Activated CD8-positive, alpha-beta T cell treated with anti-CD3 and anti-CD28 coated beads for 36 hours (primary cell): Measurements from ENCODE around the gene EPHB1. TPM values are rescaled to one million over a fixed set of nuclear protein-coding genes. Genes with fewer than 3 reads are reported as not detected.

Experiments
- ATAC-seq: fragments of 200-7000 bp; cut with Tn5 transposase; one replicate; pipeline ENCODE4 v1.10.0; 2021; ENCODE audit warnings: mild to moderate bottlenecking, moderate library complexity
- CTCF ChIA-PET: fragments of 350-600 bp; sonication (Branson Sonifier 250); formaldehyde crosslinking; loops from one replicate; lab custom pipeline; 2021; ENCODE audit warnings: antibody characterized with exemption; lab: Charles Lee
- POLR2A ChIA-PET: fragments of 350-600 bp; sonication (Branson Sonifier 250); formaldehyde crosslinking; loops from one replicate; lab custom pipeline; 2021; ENCODE audit warnings: antibody characterized with exemption; lab: Charles Lee
- DNase-seq: peaks from one replicate; pipeline ENCODE4 v3.0.0-alpha.2; 2020
- H3K27ac Mint-ChIP-seq: one replicate; pipeline ENCODE4 v1.8.0; 2021; ENCODE audit warnings: mild to moderate bottlenecking, mixed read lengths
- H3K27me3 Mint-ChIP-seq: one replicate; pipeline ENCODE4 v1.8.0; 2021; ENCODE audit warnings: mixed read lengths
- H3K36me3 Mint-ChIP-seq: one replicate; pipeline ENCODE4 v1.8.0; 2021; ENCODE audit warnings: low read depth, mixed read lengths
- H3K4me1 Mint-ChIP-seq: one replicate; pipeline ENCODE4 v1.8.0; 2021; ENCODE audit warnings: low read depth, mixed read lengths
- H3K4me3 Mint-ChIP-seq: one replicate; pipeline ENCODE4 v1.8.0; 2021; ENCODE audit warnings: mild to moderate bottlenecking, moderate library complexity, mixed read lengths
- H3K9me3 Mint-ChIP-seq: one replicate; pipeline ENCODE4 v1.8.0; 2021; ENCODE audit warnings: mixed read lengths
- CTCF ChIP-seq: fragments of 200-600 bp; IDR thresholded peaks from one replicate; pipeline ENCODE4 v1.8.0; 2022; ENCODE audit warnings: antibody characterized with exemption, mild to moderate bottlenecking
- intact Hi-C: fragments of 100-400 bp; cut with micrococcal nuclease; formaldehyde crosslinking; loops from one replicate; pipeline ENCODE4 v1.10.0; 2022
- total RNA-seq, 2 experiments: library from RNA; stranded (reverse); gene quantifications; one replicate each; pipeline ENCODE4 v1.2.3, GENCODE V29; 2021

EPHB1 gene
- total RNA-seq, 2 experiments from 2014 or later, result 0.78 TPM; not detected in 1

- H3K36me3 Mint-ChIP-seq, result no peaks in the 10 kb centered on the region
- no peaks in the 10 kb centered on the region for H3K9me3 Mint-ChIP-seq
- DNase-seq (no peak), ATAC-seq (no peak)
- CTCF ChIA-PET, result interaction anchor here (1.5 kb wide), 1 partner anchor 70 kb away, joined by 3 read pairs; no protein-coding TSS in a partner anchor
- POLR2A ChIA-PET, result no interaction called here
- no peak overlapping the region for H3K27ac Mint-ChIP-seq
- no peaks in the 10 kb centered on the region for H3K4me1 Mint-ChIP-seq
- H3K27me3 Mint-ChIP-seq, result peaks cover 3% of the 10 kb centered on the region
- H3K4me3 Mint-ChIP-seq, result no peak overlapping the region
- intact Hi-C loops, result no loop called here
- no peak for TF ChIP-seq CTCF
Observed at GRCh38 chr3:134824791-134825190, 29.7 kb downstream of the EPHB1 start.

- ATAC-seq (no peak), DNase-seq (no peak)
- ChIA-PET POLR2A (no interaction called here), CTCF (interaction anchor here (1.4 kb wide), 1 partner anchor 12 kb away, joined by 4 read pairs; no protein-coding TSS in a partner anchor)
- no peak overlapping the region for H3K4me3 Mint-ChIP-seq
- no peaks in the 10 kb centered on the region for H3K4me1 Mint-ChIP-seq
- intact Hi-C loops, result no loop called here
- H3K27me3 Mint-ChIP-seq, result peaks cover 1% of the 10 kb centered on the region
- H3K9me3 Mint-ChIP-seq, result no peaks in the 10 kb centered on the region
- TF ChIP-seq CTCF, result no peak
- H3K27ac Mint-ChIP-seq, result no peak overlapping the region
- H3K36me3 Mint-ChIP-seq, result no peaks in the 10 kb centered on the region
Observed at GRCh38 chr3:134827213-134827612, 32.2 kb downstream of the EPHB1 start.

- Mint-ChIP-seq H3K36me3 (no peaks in the 10 kb centered on the region), H3K27ac (no peak overlapping the region), H3K4me1 (no peaks in the 10 kb centered on the region), H3K27me3 (peaks cover 1% of the 10 kb centered on the region), H3K9me3 (no peaks in the 10 kb centered on the region), H3K4me3 (no peak overlapping the region)
- DNase-seq (no peak), ATAC-seq (no peak)
- TF ChIP-seq CTCF, result no peak
- intact Hi-C loops, result no loop called here
- ChIA-PET POLR2A (no interaction called here), CTCF (no interaction called here)
Observed at GRCh38 chr3:134829721-134830120, 34.7 kb downstream of the EPHB1 start.

GRCh38 chr3:134832585-134832984, 37.5 kb downstream of the EPHB1 start:
- no peak overlapping the region for H3K4me3 Mint-ChIP-seq
- H3K27ac Mint-ChIP-seq, result no peak overlapping the region
- H3K9me3 Mint-ChIP-seq, result no peaks in the 10 kb centered on the region
- DNase-seq, result no peak
- intact Hi-C loops, result no loop called here
- no peaks in the 10 kb centered on the region for H3K4me1 Mint-ChIP-seq
- H3K36me3 Mint-ChIP-seq, result no peaks in the 10 kb centered on the region
- no peak for TF ChIP-seq CTCF
- POLR2A ChIA-PET, result no interaction called here
- CTCF ChIA-PET, result no interaction called here
- ATAC-seq, result no peak
- H3K27me3 Mint-ChIP-seq, result no peaks in the 10 kb centered on the region

GRCh38 chr3:134833453-134834163, 38.5 kb downstream of the EPHB1 start:
- no peak overlapping the region for H3K27ac Mint-ChIP-seq
- H3K4me1 Mint-ChIP-seq, result no peaks in the 10 kb centered on the region
- no peak for DNase-seq
- intact Hi-C loops, result no loop called here
- TF ChIP-seq CTCF, result no peak
- no peak for ATAC-seq
- H3K9me3 Mint-ChIP-seq, result no peaks in the 10 kb centered on the region
- ChIA-PET POLR2A (no interaction called here), CTCF (no interaction called here)
- peaks cover 1% of the 10 kb centered on the region for H3K27me3 Mint-ChIP-seq
- no peaks in the 10 kb centered on the region for H3K36me3 Mint-ChIP-seq
- no peak overlapping the region for H3K4me3 Mint-ChIP-seq
